Transverse colon (tissue), 3 donors: ENCODE results near the gene TTC12.

Source experiments
- EP300 ChIP-seq: sonication (generic); formaldehyde crosslinking; IDR thresholded peaks from one replicate; pipeline ENCODE4 v1.6.1; 2017; ENCODE audit warnings: antibody characterized with exemption, low read depth
- TF ChIP-seq, protein P1 (sequence below), 5 experiments: fragments of 200-600 bp in 3 of 5; fragments of 450-650 bp in 2 of 5; sonication (generic) in 3 of 5; IDR thresholded peaks; 1 replicate in 2 of 5; 2 replicates in 3 of 5; pipeline ENCODE4 v1.5.1; 2016 to 2017; ENCODE audit warnings: antibody characterized with exemption in 5 of 5, inconsistent platforms in 3 of 5, mild to moderate bottlenecking in 2 of 5, moderate library complexity in 1 of 5

DNA sequence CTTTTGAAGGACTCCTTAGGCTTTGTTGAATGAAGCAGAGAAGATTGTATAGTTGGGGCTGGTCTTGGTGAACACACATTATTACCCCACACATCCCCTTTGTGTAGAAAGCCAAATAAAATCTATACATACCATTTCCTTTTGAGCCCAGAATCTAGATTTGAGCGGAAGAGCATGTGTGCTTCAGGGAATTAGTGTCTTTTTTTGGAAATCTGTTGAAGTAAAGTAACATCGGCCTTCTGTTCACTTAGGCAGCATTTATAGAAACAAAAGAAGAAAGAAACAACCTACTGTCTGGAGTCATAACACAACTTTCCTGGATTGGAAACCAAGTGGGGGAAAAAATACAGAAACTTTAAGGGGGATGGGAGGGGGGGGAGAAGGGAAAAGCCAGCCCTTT lies 37.9 kb upstream of the TTC12 start:
- TF ChIP-seq, protein P1, sequence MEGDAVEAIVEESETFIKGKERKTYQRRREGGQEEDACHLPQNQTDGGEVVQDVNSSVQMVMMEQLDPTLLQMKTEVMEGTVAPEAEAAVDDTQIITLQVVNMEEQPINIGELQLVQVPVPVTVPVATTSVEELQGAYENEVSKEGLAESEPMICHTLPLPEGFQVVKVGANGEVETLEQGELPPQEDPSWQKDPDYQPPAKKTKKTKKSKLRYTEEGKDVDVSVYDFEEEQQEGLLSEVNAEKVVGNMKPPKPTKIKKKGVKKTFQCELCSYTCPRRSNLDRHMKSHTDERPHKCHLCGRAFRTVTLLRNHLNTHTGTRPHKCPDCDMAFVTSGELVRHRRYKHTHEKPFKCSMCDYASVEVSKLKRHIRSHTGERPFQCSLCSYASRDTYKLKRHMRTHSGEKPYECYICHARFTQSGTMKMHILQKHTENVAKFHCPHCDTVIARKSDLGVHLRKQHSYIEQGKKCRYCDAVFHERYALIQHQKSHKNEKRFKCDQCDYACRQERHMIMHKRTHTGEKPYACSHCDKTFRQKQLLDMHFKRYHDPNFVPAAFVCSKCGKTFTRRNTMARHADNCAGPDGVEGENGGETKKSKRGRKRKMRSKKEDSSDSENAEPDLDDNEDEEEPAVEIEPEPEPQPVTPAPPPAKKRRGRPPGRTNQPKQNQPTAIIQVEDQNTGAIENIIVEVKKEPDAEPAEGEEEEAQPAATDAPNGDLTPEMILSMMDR (IDR thresholded peaks at IDR 0.05) = no peak
- TF ChIP-seq EP300 = no peak
